NB4 (cell line): Measurements from ENCODE around the gene ACP4.

Source experiments
- DNase-seq: peaks from one replicate; pipeline ENCODE4 v3.0.0; 2010; ENCODE audit warnings: low read depth
- H3K4me3 ChIP-seq: one replicate; pipeline ENCODE4 v1.5.1; 2011; ENCODE audit warnings: mild to moderate bottlenecking, low read depth, low read length, moderate library complexity
- CTCF ChIP-seq: IDR thresholded peaks from one replicate; pipeline ENCODE4 v1.5.1; 2012; ENCODE audit warnings: low read depth, low read length
- MAX ChIP-seq: IDR thresholded peaks from 2 replicates; pipeline ENCODE4 v1.6.1; 2011; ENCODE audit warnings: low read depth, low read length
- MYC ChIP-seq: IDR thresholded peaks from 2 replicates; pipeline ENCODE4 v1.6.1; 2011; ENCODE audit warnings: low read depth, low read length
- POLR2A ChIP-seq: IDR thresholded peaks from 2 replicates; pipeline ENCODE4 v1.6.1; 2011; ENCODE audit warnings: mild to moderate bottlenecking; ENCODE audit not compliant: insufficient read length; ENCODE audit errors: extremely low read depth

ACP4 gene

GRCh38 chr19:50821248-50821612, 31.0 kb downstream of the ACP4 start:
- no peak for TF ChIP-seq MAX
- no peak overlapping the region for H3K4me3 ChIP-seq
- DNase-seq: no peak

GRCh38 chr19:50821622-50822021, 31.4 kb downstream of the ACP4 start:
- DNase-seq: no peak
- no peak for TF ChIP-seq CTCF
- TF ChIP-seq MYC: no peak
- no peak for TF ChIP-seq MAX
- TF ChIP-seq POLR2A: no peak
- no peak overlapping the region for H3K4me3 ChIP-seq

- no peak overlapping the region for H3K4me3 ChIP-seq
- no peak for DNase-seq
- no peak for TF ChIP-seq POLR2A
- TF ChIP-seq CTCF: no peak
- no peak for TF ChIP-seq MYC
- no peak for TF ChIP-seq MAX
Measured at GRCh38 chr19:50822661-50823208, 32.5 kb downstream of the ACP4 start.

GRCh38 chr19:50823389-50824042, 33.3 kb downstream of the ACP4 start, which contains the start of gene KLK1:
Gene KLK1, minus strand, starts transcription at chr19:50823787. Its CDS starts 39 bp downstream, at chr19:50823748.
- no peak for TF ChIP-seq CTCF
- no peak for TF ChIP-seq MAX
- no peak for TF ChIP-seq POLR2A
- no peak for TF ChIP-seq MYC
- DNase-seq: no peak
- no peak within 1 kb of the TSS for H3K4me3 ChIP-seq

- H3K4me3 ChIP-seq: no peak overlapping the region
- TF ChIP-seq MAX: no peak
- no peak for TF ChIP-seq MYC
- no peak for TF ChIP-seq POLR2A
- TF ChIP-seq CTCF: no peak
- DNase-seq: no peak
Measured at GRCh38 chr19:50826492-50827240, 36.5 kb downstream of the ACP4 start.

GRCh38 chr19:50827476-50827875, 37.3 kb downstream of the ACP4 start:
- no peak overlapping the region for H3K4me3 ChIP-seq
- TF ChIP-seq CTCF: no peak
- TF ChIP-seq MAX: no peak
- TF ChIP-seq MYC: no peak
- no peak for TF ChIP-seq POLR2A
- DNase-seq: no peak
